BJ (cell line): ENCODE data around the gene AK9. TPM values are rescaled to one million over a fixed set of nuclear protein-coding genes. Genes with fewer than 3 reads are reported as not detected.

ENCODE experiments used
- CTCF ChIA-PET: fragments of 350-600 bp; formaldehyde crosslinking; extraction: SDS; loops from one replicate; lab custom pipeline; 2021; ENCODE audit warnings: antibody characterized with exemption, inconsistent platforms; lab: Yijun Ruan, JAX
- POLR2A ChIA-PET: fragments of 300-600 bp; sonication (Branson Sonifier 250); formaldehyde crosslinking; extraction: SDS; loops from one replicate; lab custom pipeline; 2021; ENCODE audit warnings: antibody characterized with exemption; lab: Charles Lee
- DNase-seq: peaks from one replicate; pipeline ENCODE4 v3.0.0-alpha.2; 2011; ENCODE audit warnings: low read depth
- H3K27me3 ChIP-seq: 2 replicates; pipeline ENCODE4 v1.6.0; 2011; ENCODE audit warnings: low read length; ENCODE audit not compliant: control insufficient read depth, insufficient read depth
- H3K36me3 ChIP-seq: 2 replicates; pipeline ENCODE4 v1.5.1; 2011; ENCODE audit warnings: low read length; ENCODE audit not compliant: control insufficient read depth, insufficient read depth
- H3K4me3 ChIP-seq: 2 replicates; pipeline ENCODE4 v1.5.1; 2011; ENCODE audit warnings: low read depth, mild to moderate bottlenecking, control low read depth, low read length
- CTCF ChIP-seq: IDR thresholded peaks from 2 replicates; pipeline ENCODE4 v1.5.1; 2011; ENCODE audit warnings: low read depth, mild to moderate bottlenecking, control low read depth, inconsistent platforms, low read length, moderate library complexity; ENCODE audit not compliant: insufficient read depth
- polyA plus RNA-seq: library from polyadenylated mRNA; depleted of rRNA; stranded (reverse); fragments of >200 nt; gene quantifications from 2 replicates; pipeline ENCODE4 v1.2.3, GENCODE V29; 2011

AK9 gene
- polyA plus RNA-seq, 1 experiment, result 1.3 TPM

- ChIA-PET CTCF (no interaction called here), POLR2A (no interaction called here)
- no peaks in the 10 kb centered on the region for H3K36me3 ChIP-seq
- DNase-seq, result no peak
- TF ChIP-seq CTCF, result no peak
- no peaks in the 10 kb centered on the region for H3K27me3 ChIP-seq
- H3K4me3 ChIP-seq, result no peak overlapping the region
These were observed 129.2 kb downstream of the AK9 start for GRCh38 chr6:109561844-109562243.

GRCh38 chr6:109531446-109531845, 159.6 kb downstream of the AK9 start:
- no peaks in the 10 kb centered on the region for H3K36me3 ChIP-seq
- H3K4me3 ChIP-seq, result no peak overlapping the region
- no peak for DNase-seq
- CTCF ChIA-PET, result interaction anchor here (0.5 kb wide), 1 partner anchor 648 kb away, joined by 3 read pairs; the partner anchor contains the start of gene WASF1
- no peak for TF ChIP-seq CTCF
- no peaks in the 10 kb centered on the region for H3K27me3 ChIP-seq
- POLR2A ChIA-PET, result no interaction called here

- DNase-seq, result no peak
- POLR2A ChIA-PET, result no interaction called here
- CTCF ChIA-PET, result interaction anchor here (0.6 to 3.1 kb wide), 7 partner anchors 28 to 647 kb away, joined by 3 to 20 read pairs (median 3); no protein-coding TSS in a partner anchor
- H3K27me3 ChIP-seq, result no peaks in the 10 kb centered on the region
- TF ChIP-seq CTCF, result 0 out of 2 replicates have a peak, but pooled peaks have one; percentile 17
- no peaks in the 10 kb centered on the region for H3K36me3 ChIP-seq
- H3K4me3 ChIP-seq, result no peak overlapping the region
These were observed 163.0 kb downstream of the AK9 start for GRCh38 chr6:109527989-109528388.

- Histone ChIP-seq H3K36me3 (no peaks in the 10 kb centered on the region), H3K4me3 (no peak overlapping the region), H3K27me3 (no peaks in the 10 kb centered on the region)
- ChIA-PET CTCF (interaction anchor here (0.6 to 3.1 kb wide), 7 partner anchors 22 to 648 kb away, joined by 3 to 20 read pairs (median 3); no protein-coding TSS in a partner anchor), POLR2A (no interaction called here)
- no peak for DNase-seq
- TF ChIP-seq CTCF, result peak; percentile 65
These were observed 163.9 kb downstream of the AK9 start for GRCh38 chr6:109526905-109527628.

GRCh38 chr6:109524129-109524528, 166.9 kb downstream of the AK9 start:
- TF ChIP-seq CTCF, result no peak

More at GRCh38 chr6:109524129-109524528, 166.9 kb downstream of the AK9 start:
- Histone ChIP-seq H3K4me3 (no peak overlapping the region), H3K27me3 (no peaks in the 10 kb centered on the region), H3K36me3 (no peaks in the 10 kb centered on the region)
- DNase-seq, result no peak
- POLR2A ChIA-PET, result no interaction called here
- CTCF ChIA-PET, result interaction anchor here (1.1 kb wide), 1 partner anchor 516 kb away, joined by 3 read pairs; no protein-coding TSS in a partner anchor
